Upper lobe of right lung (tissue), 1 donor: ENCODE results near the gene UBASH3B. TPM values are rescaled to one million over a fixed set of nuclear protein-coding genes. Genes with fewer than 3 reads are reported as not detected.

ENCODE experiments used
- ATAC-seq: fragments of 200-7000 bp; cut with Tn5 transposase; one replicate; pipeline ENCODE4 v1.9.1; 2020; ENCODE audit warnings: mild to moderate bottlenecking, moderate library complexity
- DNase-seq: peaks from one replicate; pipeline ENCODE4 v3.0.0-alpha.2; 2020
- H3K27ac ChIP-seq: fragments of 200-600 bp; one replicate; pipeline ENCODE4 v1.8.0; 2022
- H3K27me3 ChIP-seq: fragments of 200-600 bp; one replicate; pipeline ENCODE4 v1.8.0; 2022; ENCODE audit warnings: mild to moderate bottlenecking
- H3K36me3 ChIP-seq: fragments of 200-600 bp; one replicate; pipeline ENCODE4 v1.8.0; 2022
- H3K4me1 ChIP-seq: fragments of 200-600 bp; one replicate; pipeline ENCODE4 v1.8.0; 2022
- H3K4me3 ChIP-seq: fragments of 200-600 bp; one replicate; pipeline ENCODE4 v1.8.0; 2022; ENCODE audit warnings: mild to moderate bottlenecking
- H3K9me3 ChIP-seq: fragments of 200-600 bp; one replicate; pipeline ENCODE4 v1.8.0; 2022
- CTCF ChIP-seq: fragments of 200-600 bp; IDR thresholded peaks from one replicate; pipeline ENCODE4 v1.8.0; 2022; ENCODE audit warnings: antibody characterized with exemption
- intact Hi-C: fragments of 100-400 bp; cut with DNase I; formaldehyde crosslinking; loops from one replicate; pipeline ENCODE4 v1.11.0; 2022
- total RNA-seq: library from RNA; stranded (reverse); fragmentation: NEBNext Ultra II Directional; extraction: Animal tissue kit (Norgen Biotek cat#: 25700); gene quantifications from one replicate; pipeline ENCODE4 v1.2.1, GENCODE V29; 2021
- donor health status: DM: no; HTN: yes; CAD: no; lungs with severe emphysema.

UBASH3B gene
- total RNA-seq, 1 donor from 2014 or later = 42.2 TPM

- Histone ChIP-seq H3K27me3 (peaks cover 6% of the 10 kb centered on the region), H3K4me3 (peak overlapping the region; percentile 91), H3K36me3 (no peaks in the 10 kb centered on the region), H3K4me1 (peaks cover 16% of the 10 kb centered on the region), H3K9me3 (no peaks in the 10 kb centered on the region), H3K27ac (peak overlapping the region; percentile 85)
- peak; percentile 25 for ATAC-seq
- peak; percentile 71 for DNase-seq
- intact Hi-C loops = no loop called here
- TF ChIP-seq CTCF = no peak
Measured at GRCh38 chr11:122656631-122657101, 1.1 kb downstream of the UBASH3B start.

- ATAC-seq (no peak), DNase-seq (no peak)
- Histone ChIP-seq H3K4me1 (peaks cover 13% of the 10 kb centered on the region), H3K9me3 (no peaks in the 10 kb centered on the region), H3K4me3 (no peak overlapping the region), H3K27ac (no peak overlapping the region), H3K36me3 (no peaks in the 10 kb centered on the region), H3K27me3 (no peaks in the 10 kb centered on the region)
- no peak for TF ChIP-seq CTCF
- intact Hi-C loops = no loop called here
Measured at GRCh38 chr11:122659676-122660554, 4.4 kb downstream of the UBASH3B start.

GRCh38 chr11:122661182-122661945 is 5.8 kb downstream of the UBASH3B start:
- H3K36me3 ChIP-seq = no peaks in the 10 kb centered on the region
- no peak overlapping the region for H3K4me3 ChIP-seq
- DNase-seq (no peak), ATAC-seq (no peak)
- intact Hi-C loops = no loop called here
- no peaks in the 10 kb centered on the region for H3K9me3 ChIP-seq
- H3K27me3 ChIP-seq = no peaks in the 10 kb centered on the region
- no peak for TF ChIP-seq CTCF
- H3K27ac ChIP-seq = no peak overlapping the region
- peaks cover 15% of the 10 kb centered on the region for H3K4me1 ChIP-seq

- ATAC-seq (no peak), DNase-seq (no peak)
- no peaks in the 10 kb centered on the region for H3K9me3 ChIP-seq
- no peak for TF ChIP-seq CTCF
- intact Hi-C loops = no loop called here
- H3K4me1 ChIP-seq = peaks cover 8% of the 10 kb centered on the region
- no peak overlapping the region for H3K4me3 ChIP-seq
- no peaks in the 10 kb centered on the region for H3K36me3 ChIP-seq
- no peak overlapping the region for H3K27ac ChIP-seq
- H3K27me3 ChIP-seq = no peaks in the 10 kb centered on the region
Measured at GRCh38 chr11:122663056-122663740, 7.7 kb downstream of the UBASH3B start.

GRCh38 chr11:122663764-122664163 is 8.2 kb downstream of the UBASH3B start:
- Histone ChIP-seq H3K4me1 (peaks cover 8% of the 10 kb centered on the region), H3K27ac (no peak overlapping the region), H3K27me3 (no peaks in the 10 kb centered on the region), H3K4me3 (no peak overlapping the region), H3K9me3 (no peaks in the 10 kb centered on the region), H3K36me3 (no peaks in the 10 kb centered on the region)
- intact Hi-C loops = no loop called here
- TF ChIP-seq CTCF = no peak
- ATAC-seq (peak; percentile 62), DNase-seq (no peak)
